ENCODE measurements around the gene FAF1.

DNA sequence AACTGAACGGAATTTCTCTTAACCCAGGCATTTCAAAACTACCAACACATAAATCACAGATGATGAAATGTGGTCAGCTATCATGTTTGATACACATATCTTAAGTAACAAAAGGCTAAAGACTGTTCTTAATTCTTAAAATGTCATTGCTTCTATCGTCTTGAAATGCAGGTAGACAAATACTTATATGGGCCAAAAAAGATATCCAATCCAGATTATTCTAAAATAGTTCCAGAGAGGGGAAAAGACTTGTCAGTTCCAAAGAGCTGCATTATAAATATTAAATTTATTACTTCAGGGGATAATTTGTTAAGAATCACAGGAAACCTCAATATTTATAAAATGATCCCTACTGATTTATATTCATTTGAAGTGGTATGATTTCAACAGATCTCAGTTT is 259.4 kb downstream of the FAF1 start:
- TF ChIP-seq, protein P1, sequence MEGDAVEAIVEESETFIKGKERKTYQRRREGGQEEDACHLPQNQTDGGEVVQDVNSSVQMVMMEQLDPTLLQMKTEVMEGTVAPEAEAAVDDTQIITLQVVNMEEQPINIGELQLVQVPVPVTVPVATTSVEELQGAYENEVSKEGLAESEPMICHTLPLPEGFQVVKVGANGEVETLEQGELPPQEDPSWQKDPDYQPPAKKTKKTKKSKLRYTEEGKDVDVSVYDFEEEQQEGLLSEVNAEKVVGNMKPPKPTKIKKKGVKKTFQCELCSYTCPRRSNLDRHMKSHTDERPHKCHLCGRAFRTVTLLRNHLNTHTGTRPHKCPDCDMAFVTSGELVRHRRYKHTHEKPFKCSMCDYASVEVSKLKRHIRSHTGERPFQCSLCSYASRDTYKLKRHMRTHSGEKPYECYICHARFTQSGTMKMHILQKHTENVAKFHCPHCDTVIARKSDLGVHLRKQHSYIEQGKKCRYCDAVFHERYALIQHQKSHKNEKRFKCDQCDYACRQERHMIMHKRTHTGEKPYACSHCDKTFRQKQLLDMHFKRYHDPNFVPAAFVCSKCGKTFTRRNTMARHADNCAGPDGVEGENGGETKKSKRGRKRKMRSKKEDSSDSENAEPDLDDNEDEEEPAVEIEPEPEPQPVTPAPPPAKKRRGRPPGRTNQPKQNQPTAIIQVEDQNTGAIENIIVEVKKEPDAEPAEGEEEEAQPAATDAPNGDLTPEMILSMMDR (IDR thresholded peaks at IDR 0.05): no peak
- TF ChIP-seq POLR2AphosphoS5 (IDR thresholded peaks at IDR 0.05) (no peak), POLR2A (IDR thresholded peaks at IDR 0.05; ENCODE audit: low read depth) (no peak), EP300 (IDR thresholded peaks at IDR 0.05) (no peak)

Measured in esophagus muscularis mucosa (tissue), 4 donors.